ENCODE measurements around the gene ADD1. TPM values are rescaled to one million over a fixed set of nuclear protein-coding genes. Genes with fewer than 3 reads are reported as not detected.

Gene ADD1
- total RNA-seq, result 272 TPM
- long read RNA-seq, full-length matches to known transcripts, result 9 of 178 reads
- long read RNA-seq, partial matches to known transcripts, result 142 of 178 reads
- long read RNA-seq, other reads (novel, unspliced or antisense), result 27 of 178 reads

- peak; percentile 98 for DNase-seq (ENCODE audit: low spot score)
Observed at GRCh38 chr4:2843263-2843940, at the start of gene ADD1. Gene ADD1 (plus strand): TSS chr4:2843844. CDS start chr4:2875916, 32,072 bp downstream.

- DNase-seq (ENCODE audit: low spot score), result no peak
Observed at GRCh38 chr4:2794486-2795299, 49.0 kb upstream of the ADD1 start.

- DNase-seq (ENCODE audit: low spot score), result no peak
Observed at GRCh38 chr4:2795300-2795892, 48.2 kb upstream of the ADD1 start.

GRCh38 chr4:2795893-2796848, 47.5 kb upstream of the ADD1 start:
- DNase-seq (ENCODE audit: low spot score), result no peak

- DNase-seq (ENCODE audit: low spot score), result no peak
Observed at GRCh38 chr4:2796849-2797544, 46.6 kb upstream of the ADD1 start.

- DNase-seq (ENCODE audit: low spot score), result no peak
Observed at GRCh38 chr4:2797545-2798305, 45.9 kb upstream of the ADD1 start.

GRCh38 chr4:2798399-2799223, 45.0 kb upstream of the ADD1 start:
- no peak for DNase-seq (ENCODE audit: low spot score)

GRCh38 chr4:2799224-2799911, 44.3 kb upstream of the ADD1 start:
- DNase-seq (ENCODE audit: low spot score), result no peak

GRCh38 chr4:2799971-2800690, 43.5 kb upstream of the ADD1 start:
- no peak for DNase-seq (ENCODE audit: low spot score)

- no peak for DNase-seq (ENCODE audit: low spot score)
Observed at GRCh38 chr4:2800691-2801596, 42.7 kb upstream of the ADD1 start.

GRCh38 chr4:2802618-2803531, 40.8 kb upstream of the ADD1 start:
- DNase-seq (ENCODE audit: low spot score), result no peak

- DNase-seq (ENCODE audit: low spot score), result no peak
Observed at GRCh38 chr4:2803624-2804448, 39.8 kb upstream of the ADD1 start.

- DNase-seq (ENCODE audit: low spot score), result no peak
Observed at GRCh38 chr4:2804449-2804972, 39.1 kb upstream of the ADD1 start.

GRCh38 chr4:2804973-2805501, 38.6 kb upstream of the ADD1 start:
- no peak for DNase-seq (ENCODE audit: low spot score)
